ENCODE data around the gene ZYX. TPM values are rescaled to one million over a fixed set of nuclear protein-coding genes. Genes with fewer than 3 reads are reported as not detected.
A peak's percentile ranks its signal among the peaks of the same experiment; 100 is the strongest.
"Not testable (repeated sequence)": the region's sequence is repeated elsewhere in the genome, so short reads cannot be mapped to it uniquely, and the experiment has no call there.

Gene ZYX
- total RNA-seq, 2 experiments from 2014 or later = 103 to 148 TPM

GRCh38 chr7:143424476-143424875 lies 43.3 kb downstream of the ZYX start:
- H3K27me3 Mint-ChIP-seq; H3K36me3 Mint-ChIP-seq (ENCODE audit: low read depth); H3K27ac Mint-ChIP-seq; POLR2A ChIA-PET; ATAC-seq; H3K9me3 Mint-ChIP-seq (ENCODE audit: low read depth); H3K4me3 Mint-ChIP-seq; DNase-seq; H3K4me1 Mint-ChIP-seq; intact Hi-C loops (cut with DNase I, micrococcal nuclease): not testable (repeated sequence)
- CTCF ChIA-PET = interaction anchor here (0.5 to 1.4 kb wide), 3 partner anchors 7 to 44 kb away, joined by 4 to 6 read pairs (median 4); no protein-coding TSS in a partner anchor

- Mint-ChIP-seq H3K4me1 (peaks cover 5% of the 10 kb centered on the region), H3K4me3 (no peak overlapping the region), H3K27ac (no peak overlapping the region), H3K36me3 (ENCODE audit: low read depth) (peaks cover 2% of the 10 kb centered on the region), H3K27me3 (no peaks in the 10 kb centered on the region), H3K9me3 (ENCODE audit: low read depth) (no peaks in the 10 kb centered on the region)
- ChIA-PET POLR2A (no interaction called here), CTCF (interaction anchor here (0.6 to 1.3 kb wide), 4 partner anchors 11 to 431 kb away, joined by 3 to 16 read pairs (median 3); partner anchors contain the start of gene EPHA1)
- no peak for DNase-seq
- intact Hi-C loops (cut with DNase I, micrococcal nuclease) = no loop called here
- peak; percentile 39 for ATAC-seq
Observed at GRCh38 chr7:143426479-143427142, 45.5 kb downstream of the ZYX start.

- peaks cover 5% of the 10 kb centered on the region for H3K4me1 Mint-ChIP-seq
- ChIA-PET CTCF (interaction anchor here (0.7 kb wide), 1 partner anchor 934 kb away, joined by 3 read pairs; no protein-coding TSS in a partner anchor), POLR2A (no interaction called here)
- DNase-seq (no peak), ATAC-seq (no peak)
- no peak overlapping the region for H3K4me3 Mint-ChIP-seq
- no peaks in the 10 kb centered on the region for H3K9me3 Mint-ChIP-seq (ENCODE audit: low read depth)
- H3K27me3 Mint-ChIP-seq = no peaks in the 10 kb centered on the region
- no peak overlapping the region for H3K27ac Mint-ChIP-seq
- no peaks in the 10 kb centered on the region for H3K36me3 Mint-ChIP-seq (ENCODE audit: low read depth)
- intact Hi-C loops (cut with DNase I, micrococcal nuclease) = no loop called here
Observed at GRCh38 chr7:143429770-143430698, 48.9 kb downstream of the ZYX start.

GRCh38 chr7:143431109-143431508 lies 50.0 kb downstream of the ZYX start:
- DNase-seq (no peak), ATAC-seq (no peak)
- ChIA-PET POLR2A (no interaction called here), CTCF (interaction anchor here (0.6 to 1.4 kb wide), 2 partner anchors 14 to 50 kb away, joined by 3 read pairs; no protein-coding TSS in a partner anchor)
- intact Hi-C loops (cut with DNase I, micrococcal nuclease) = no loop called here
- peaks cover 8% of the 10 kb centered on the region for H3K4me1 Mint-ChIP-seq
- no peaks in the 10 kb centered on the region for H3K9me3 Mint-ChIP-seq (ENCODE audit: low read depth)
- no peak overlapping the region for H3K27ac Mint-ChIP-seq
- no peak overlapping the region for H3K4me3 Mint-ChIP-seq
- peaks cover 1% of the 10 kb centered on the region for H3K36me3 Mint-ChIP-seq (ENCODE audit: low read depth)
- no peaks in the 10 kb centered on the region for H3K27me3 Mint-ChIP-seq

GRCh38 chr7:143433759-143434158 lies 52.6 kb downstream of the ZYX start:
- intact Hi-C loops (cut with DNase I, micrococcal nuclease) = no loop called here
- POLR2A ChIA-PET = no interaction called here
- H3K36me3 Mint-ChIP-seq (ENCODE audit: low read depth) = peaks cover 4% of the 10 kb centered on the region

GRCh38 chr7:143434660-143435059 lies 53.5 kb downstream of the ZYX start:
- Mint-ChIP-seq H3K4me3 (no peak overlapping the region), H3K9me3 (ENCODE audit: low read depth) (no peaks in the 10 kb centered on the region), H3K27ac (no peak overlapping the region), H3K27me3 (no peaks in the 10 kb centered on the region), H3K36me3 (ENCODE audit: low read depth) (peaks cover 4% of the 10 kb centered on the region), H3K4me1 (peaks cover 26% of the 10 kb centered on the region)
- DNase-seq (no peak), ATAC-seq (no peak)
- CTCF ChIA-PET = interaction anchor here (0.6 to 0.9 kb wide), 2 partner anchors 18 to 143 kb away, joined by 3 read pairs; no protein-coding TSS in a partner anchor
- POLR2A ChIA-PET = no interaction called here
- intact Hi-C loops (cut with DNase I, micrococcal nuclease) = no loop called here

More at GRCh38 chr7:143433759-143434158, 52.6 kb downstream of the ZYX start:
- Mint-ChIP-seq H3K4me3 (no peak overlapping the region), H3K27me3 (no peaks in the 10 kb centered on the region), H3K27ac (no peak overlapping the region), H3K9me3 (ENCODE audit: low read depth) (no peaks in the 10 kb centered on the region), H3K4me1 (peaks cover 25% of the 10 kb centered on the region)
- ATAC-seq = no peak
- DNase-seq = no peak
- CTCF ChIA-PET = interaction anchor here (0.7 to 1.1 kb wide), 3 partner anchors 17 to 193 kb away, joined by 3 read pairs; no protein-coding TSS in a partner anchor

GRCh38 chr7:143435266-143435665 lies 54.1 kb downstream of the ZYX start:
- Mint-ChIP-seq H3K27ac (no peak overlapping the region), H3K4me1 (peaks cover 28% of the 10 kb centered on the region), H3K27me3 (no peaks in the 10 kb centered on the region), H3K9me3 (ENCODE audit: low read depth) (no peaks in the 10 kb centered on the region), H3K4me3 (no peak overlapping the region), H3K36me3 (ENCODE audit: low read depth) (peaks cover 4% of the 10 kb centered on the region)
- CTCF ChIA-PET = no interaction called here
- intact Hi-C loops (cut with DNase I, micrococcal nuclease) = no loop called here
- POLR2A ChIA-PET = no interaction called here
- no peak for ATAC-seq
- DNase-seq = no peak

GRCh38 chr7:143436325-143436946 lies 55.3 kb downstream of the ZYX start:
- H3K27me3 Mint-ChIP-seq = no peaks in the 10 kb centered on the region
- intact Hi-C loops (cut with DNase I, micrococcal nuclease) = no loop called here
- peaks cover 28% of the 10 kb centered on the region for H3K4me1 Mint-ChIP-seq
- no peak for DNase-seq
- H3K9me3 Mint-ChIP-seq (ENCODE audit: low read depth) = no peaks in the 10 kb centered on the region
- H3K36me3 Mint-ChIP-seq (ENCODE audit: low read depth) = peaks cover 4% of the 10 kb centered on the region
- POLR2A ChIA-PET = no interaction called here
- no peak overlapping the region for H3K27ac Mint-ChIP-seq
- no peak for ATAC-seq
- no peak overlapping the region for H3K4me3 Mint-ChIP-seq
- CTCF ChIA-PET = interaction anchor here (0.8 to 0.9 kb wide), 2 partner anchors 21 to 692 kb away, joined by 3 to 4 read pairs; no protein-coding TSS in a partner anchor

- CTCF ChIA-PET = interaction anchor here (0.6 to 1.0 kb wide), 2 partner anchors 11 to 572 kb away, joined by 3 to 4 read pairs; no protein-coding TSS in a partner anchor
- H3K27me3 Mint-ChIP-seq = no peaks in the 10 kb centered on the region
- H3K36me3 Mint-ChIP-seq (ENCODE audit: low read depth) = peaks cover 7% of the 10 kb centered on the region
- POLR2A ChIA-PET = no interaction called here
- intact Hi-C loops (cut with DNase I, micrococcal nuclease) = no loop called here
- peak; percentile 87 for ATAC-seq
- no peaks in the 10 kb centered on the region for H3K9me3 Mint-ChIP-seq (ENCODE audit: low read depth)
- H3K4me1 Mint-ChIP-seq = peaks cover 28% of the 10 kb centered on the region
- H3K27ac Mint-ChIP-seq = peak overlapping the region; percentile 3
- no peak overlapping the region for H3K4me3 Mint-ChIP-seq
- peak; percentile 15 for DNase-seq
Observed at GRCh38 chr7:143437578-143437977, 56.4 kb downstream of the ZYX start.

GRCh38 chr7:143439866-143440265 lies 58.7 kb downstream of the ZYX start:
- H3K27ac Mint-ChIP-seq = no peak overlapping the region

More at GRCh38 chr7:143439866-143440265, 58.7 kb downstream of the ZYX start:
- no peak overlapping the region for H3K4me3 Mint-ChIP-seq
- ATAC-seq (no peak), DNase-seq (no peak)
- intact Hi-C loops (cut with DNase I, micrococcal nuclease) = no loop called here
- no peaks in the 10 kb centered on the region for H3K27me3 Mint-ChIP-seq
- no peaks in the 10 kb centered on the region for H3K9me3 Mint-ChIP-seq (ENCODE audit: low read depth)
- peaks cover 7% of the 10 kb centered on the region for H3K36me3 Mint-ChIP-seq (ENCODE audit: low read depth)
- CTCF ChIA-PET = interaction anchor here (0.7 to 1.2 kb wide), 4 partner anchors 23 to 695 kb away, joined by 3 to 4 read pairs (median 3); no protein-coding TSS in a partner anchor
- POLR2A ChIA-PET = no interaction called here
- H3K4me1 Mint-ChIP-seq = peaks cover 28% of the 10 kb centered on the region
